Fibroblast of villous mesenchyme (primary cell): ENCODE results near the gene SYNPR. TPM values are rescaled to one million over a fixed set of nuclear protein-coding genes. Genes with fewer than 3 reads are reported as not detected.

Source experiments
- DNase-seq: peaks from one replicate; pipeline ENCODE4 v3.0.0-alpha.2; 2010; ENCODE audit warnings: low read depth
- H3K4me3 ChIP-seq: 2 replicates; pipeline ENCODE4 v1.5.1; 2011; ENCODE audit warnings: low read depth, mild to moderate bottlenecking, low read length
- CTCF ChIP-seq: IDR thresholded peaks from 2 replicates; pipeline ENCODE4 v1.5.1; 2012; ENCODE audit warnings: low read depth, mild to moderate bottlenecking, low read length; ENCODE audit not compliant: insufficient read depth
- total RNA-seq: library from RNA; depleted of rRNA; stranded (reverse); fragments of >200 nt; gene quantifications from 2 replicates; pipeline ENCODE4 v1.2.3, GENCODE V29; 2012

SYNPR gene
- total RNA-seq, 1 donor, result not detected

GRCh38 chr3:63481627-63482026 is 203.5 kb downstream of the SYNPR start:
- DNase-seq, result no peak
- no peak overlapping the region for H3K4me3 ChIP-seq
- no peak for TF ChIP-seq CTCF

GRCh38 chr3:63482341-63482740 is 204.2 kb downstream of the SYNPR start:
- H3K4me3 ChIP-seq, result no peak overlapping the region
- no peak for TF ChIP-seq CTCF
- no peak for DNase-seq

DNA sequence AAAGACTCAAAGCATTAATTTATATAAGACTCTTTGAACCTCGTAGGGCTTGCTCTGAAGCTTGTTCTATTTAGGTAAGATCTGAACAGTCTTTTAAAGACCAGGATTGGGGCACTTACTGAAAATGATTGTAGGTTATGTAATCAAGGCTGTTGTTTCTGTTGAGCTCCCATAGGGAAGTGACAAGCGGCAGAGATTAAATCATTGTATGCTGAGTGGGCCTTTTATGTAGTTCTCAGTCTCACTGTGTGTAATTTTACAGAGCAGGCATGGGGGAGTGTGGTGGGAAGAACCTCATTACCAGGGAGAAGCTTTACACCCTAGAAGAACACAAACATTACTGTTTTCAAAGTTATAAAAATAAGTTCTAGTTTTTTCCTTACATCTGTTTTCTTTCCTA is 214.4 kb downstream of the SYNPR start:
- H3K4me3 ChIP-seq, result no peak overlapping the region
- DNase-seq, result no peak
- no peak for TF ChIP-seq CTCF

DNA sequence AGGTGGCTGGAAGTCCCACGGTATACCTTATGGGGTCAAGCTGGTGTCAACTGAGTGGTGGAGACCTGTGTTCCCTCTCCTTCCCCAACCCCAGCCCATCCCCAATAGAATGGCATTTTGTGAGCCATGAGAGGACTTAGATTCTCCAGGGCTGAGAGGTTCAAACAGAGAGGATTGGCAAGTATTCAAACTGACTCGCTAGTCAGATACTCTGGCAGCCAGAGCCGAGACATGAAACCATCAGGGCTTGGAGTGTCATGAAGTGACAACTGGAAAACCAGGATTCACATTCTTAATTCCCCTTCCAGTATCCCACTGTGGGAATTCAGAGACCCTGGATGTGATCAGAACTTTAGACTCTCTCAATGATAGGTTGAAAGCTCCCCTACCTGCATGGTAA is 215.0 kb downstream of the SYNPR start:
- TF ChIP-seq CTCF, result no peak
- DNase-seq, result no peak
- H3K4me3 ChIP-seq, result no peak overlapping the region

DNA sequence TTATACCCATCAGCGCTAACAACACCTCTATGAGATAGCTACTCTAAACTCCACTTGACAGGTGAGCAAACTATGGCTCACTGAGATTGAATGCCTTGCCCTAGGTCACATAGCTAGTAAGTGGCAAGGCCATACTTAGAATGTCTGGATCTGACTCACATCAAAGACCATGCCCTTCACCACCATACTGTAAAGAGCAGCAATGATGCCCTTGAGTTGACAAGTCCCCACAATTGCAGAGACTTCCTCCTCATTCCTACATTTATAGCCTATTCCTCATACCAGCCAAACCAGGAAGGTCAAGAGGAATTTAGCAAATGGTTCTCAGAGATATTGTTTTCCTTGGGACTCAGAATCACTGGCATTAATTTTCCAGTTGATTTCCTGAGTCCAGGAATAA is 216.5 kb downstream of the SYNPR start:
- DNase-seq, result no peak
- no peak overlapping the region for H3K4me3 ChIP-seq
- TF ChIP-seq CTCF, result no peak

DNA sequence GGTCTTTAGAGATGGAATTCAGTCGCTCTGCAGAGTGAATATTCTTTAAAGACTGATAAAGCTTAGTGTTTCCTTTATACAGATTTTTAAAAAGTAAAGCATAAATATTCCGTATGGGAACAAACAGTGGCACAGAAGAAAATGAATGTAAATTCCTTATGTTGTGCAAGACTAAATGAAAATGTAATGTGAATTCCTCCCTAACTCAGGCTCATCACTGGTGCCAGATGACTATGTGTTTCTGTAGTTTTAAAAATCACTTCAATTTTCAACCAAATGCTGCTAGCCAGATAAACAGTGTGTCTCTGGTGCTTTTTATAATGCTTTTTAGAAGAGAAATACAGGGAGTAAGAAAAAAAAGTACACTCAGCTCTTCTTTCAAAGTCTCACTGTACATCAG is 219.5 kb downstream of the SYNPR start:
- TF ChIP-seq CTCF, result no peak
- no peak for DNase-seq
- no peak overlapping the region for H3K4me3 ChIP-seq

DNA sequence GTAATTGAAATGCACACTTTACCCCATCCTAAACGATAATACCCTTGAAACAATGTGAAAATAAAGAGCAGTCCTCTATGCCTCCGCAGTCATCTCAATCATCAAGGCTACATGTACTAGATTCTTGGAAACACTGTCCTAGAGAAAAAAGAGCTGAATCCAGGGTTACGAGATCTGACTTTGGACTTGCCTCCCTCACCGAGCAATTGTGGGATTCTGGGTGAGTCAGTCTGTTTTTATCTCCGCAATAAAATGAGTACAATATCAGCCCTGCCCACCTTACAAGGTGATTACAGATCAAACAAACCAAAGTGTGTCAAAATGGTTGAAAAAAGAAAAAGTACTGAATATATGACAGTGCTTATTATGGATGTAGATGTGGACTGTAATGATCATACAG is 222.1 kb downstream of the SYNPR start:
- no peak for DNase-seq
- TF ChIP-seq CTCF, result no peak
- no peak overlapping the region for H3K4me3 ChIP-seq
